Ishikawa (cell line): ENCODE data around the gene CRYBB2.

ENCODE experiments used
- CEBPB ChIP-seq: IDR thresholded peaks from 2 replicates; pipeline ENCODE4 v1.6.1; 2012
- EGR1 ChIP-seq: IDR thresholded peaks from 2 replicates; pipeline ENCODE4 v1.6.1; 2012
- EP300 ChIP-seq: IDR thresholded peaks from 2 replicates; pipeline ENCODE4 v1.6.1; 2012; ENCODE audit warnings: borderline replicate concordance
- FOXM1 ChIP-seq: IDR thresholded peaks from 2 replicates; pipeline ENCODE4 v1.6.1; 2012; ENCODE audit warnings: low read depth, borderline replicate concordance
- NFIC ChIP-seq: IDR thresholded peaks from 2 replicates; pipeline ENCODE4 v1.6.1; 2012
- RAD21 ChIP-seq: IDR thresholded peaks from 2 replicates; pipeline ENCODE4 v1.6.1; 2012; ENCODE audit warnings: low read depth
- TAF1 ChIP-seq: IDR thresholded peaks from 2 replicates; pipeline ENCODE4 v1.6.1; 2012; ENCODE audit warnings: low read depth, mild to moderate bottlenecking
- TEAD4 ChIP-seq: IDR thresholded peaks from 2 replicates; pipeline ENCODE4 v1.6.1; 2012
- YY1 ChIP-seq: IDR thresholded peaks from 2 replicates; pipeline ENCODE4 v1.6.1; 2012; ENCODE audit warnings: low read depth
- TF ChIP-seq, protein P1 (sequence below): IDR thresholded peaks from 2 replicates; pipeline ENCODE4 v1.6.1; 2012; ENCODE audit warnings: low read depth, mild to moderate bottlenecking
- TF ChIP-seq, protein P2 (sequence below): IDR thresholded peaks from 2 replicates; pipeline ENCODE4 v1.6.1; 2012

DNA sequence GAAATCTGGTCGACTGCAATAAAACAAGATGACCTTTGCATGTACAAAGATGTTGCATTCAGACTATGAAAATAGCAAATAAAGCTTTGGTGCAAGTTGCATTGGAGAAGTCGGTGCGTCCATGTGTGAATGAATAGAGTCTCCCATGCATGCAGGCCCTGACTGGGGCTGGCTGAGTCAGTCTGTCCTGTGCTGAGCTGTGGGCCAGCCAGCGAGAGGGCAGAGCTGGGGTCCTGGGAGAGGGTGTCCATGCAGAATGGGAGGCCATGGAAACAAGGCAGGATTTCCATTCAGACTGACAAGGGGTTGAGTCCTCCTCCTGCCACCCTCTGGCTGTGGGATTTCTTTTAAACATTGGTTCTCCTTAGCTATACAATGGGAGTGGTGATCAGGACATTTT is 22.1 kb upstream of the CRYBB2 start:
- TF ChIP-seq EP300 (no peak), TAF1 (no peak), TEAD4 (no peak), FOXM1 (no peak), YY1 (no peak), EGR1 (no peak), CEBPB (no peak), RAD21 (no peak), NFIC (no peak)
- TF ChIP-seq, protein P1, sequence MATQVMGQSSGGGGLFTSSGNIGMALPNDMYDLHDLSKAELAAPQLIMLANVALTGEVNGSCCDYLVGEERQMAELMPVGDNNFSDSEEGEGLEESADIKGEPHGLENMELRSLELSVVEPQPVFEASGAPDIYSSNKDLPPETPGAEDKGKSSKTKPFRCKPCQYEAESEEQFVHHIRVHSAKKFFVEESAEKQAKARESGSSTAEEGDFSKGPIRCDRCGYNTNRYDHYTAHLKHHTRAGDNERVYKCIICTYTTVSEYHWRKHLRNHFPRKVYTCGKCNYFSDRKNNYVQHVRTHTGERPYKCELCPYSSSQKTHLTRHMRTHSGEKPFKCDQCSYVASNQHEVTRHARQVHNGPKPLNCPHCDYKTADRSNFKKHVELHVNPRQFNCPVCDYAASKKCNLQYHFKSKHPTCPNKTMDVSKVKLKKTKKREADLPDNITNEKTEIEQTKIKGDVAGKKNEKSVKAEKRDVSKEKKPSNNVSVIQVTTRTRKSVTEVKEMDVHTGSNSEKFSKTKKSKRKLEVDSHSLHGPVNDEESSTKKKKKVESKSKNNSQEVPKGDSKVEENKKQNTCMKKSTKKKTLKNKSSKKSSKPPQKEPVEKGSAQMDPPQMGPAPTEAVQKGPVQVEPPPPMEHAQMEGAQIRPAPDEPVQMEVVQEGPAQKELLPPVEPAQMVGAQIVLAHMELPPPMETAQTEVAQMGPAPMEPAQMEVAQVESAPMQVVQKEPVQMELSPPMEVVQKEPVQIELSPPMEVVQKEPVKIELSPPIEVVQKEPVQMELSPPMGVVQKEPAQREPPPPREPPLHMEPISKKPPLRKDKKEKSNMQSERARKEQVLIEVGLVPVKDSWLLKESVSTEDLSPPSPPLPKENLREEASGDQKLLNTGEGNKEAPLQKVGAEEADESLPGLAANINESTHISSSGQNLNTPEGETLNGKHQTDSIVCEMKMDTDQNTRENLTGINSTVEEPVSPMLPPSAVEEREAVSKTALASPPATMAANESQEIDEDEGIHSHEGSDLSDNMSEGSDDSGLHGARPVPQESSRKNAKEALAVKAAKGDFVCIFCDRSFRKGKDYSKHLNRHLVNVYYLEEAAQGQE: no peak
- TF ChIP-seq, protein P2, sequence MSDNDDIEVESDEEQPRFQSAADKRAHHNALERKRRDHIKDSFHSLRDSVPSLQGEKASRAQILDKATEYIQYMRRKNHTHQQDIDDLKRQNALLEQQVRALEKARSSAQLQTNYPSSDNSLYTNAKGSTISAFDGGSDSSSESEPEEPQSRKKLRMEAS: no peak
